Thymus (tissue), 11 donors: ENCODE data around the gene JAM3. TPM values are rescaled to one million over a fixed set of nuclear protein-coding genes. Genes with fewer than 3 reads are reported as not detected.
A peak's percentile ranks its signal among the peaks of the same experiment; 100 is the strongest.

ENCODE experiments used
- DNase-seq, 9 donors: peaks; one replicate each; pipeline ENCODE4 v3.0.0-alpha.2; 2013; ENCODE audit warnings: low spot score in 9 of 9, low read depth in 6 of 9, missing footprints in 1 of 9
- H3K27ac ChIP-seq, 2 donors: one replicate each; pipeline ENCODE4 v1.5.1; 2013; ENCODE audit warnings: control low read depth in 1 of 2, low read depth in 1 of 2, low read length in 1 of 2, mild to moderate bottlenecking in 1 of 2, moderate library complexity in 1 of 2
- H3K27me3 ChIP-seq, 2 donors: one replicate each; pipeline ENCODE4 v1.5.1; 2013; ENCODE audit warnings: low read length in 1 of 2; ENCODE audit not compliant: control insufficient read depth in 2 of 2, insufficient read depth in 1 of 2
- H3K36me3 ChIP-seq, 2 donors: one replicate each; pipeline ENCODE4 v1.5.1; 2013; ENCODE audit warnings: low read length in 1 of 2, mild to moderate bottlenecking in 1 of 2, moderate library complexity in 1 of 2; ENCODE audit not compliant: control insufficient read depth in 2 of 2, insufficient read depth in 2 of 2
- H3K4me1 ChIP-seq, 2 donors: one replicate each; pipeline ENCODE4 v1.5.1; 2013; ENCODE audit warnings: low read length in 2 of 2; ENCODE audit not compliant: control insufficient read depth in 2 of 2, insufficient read depth in 2 of 2
- H3K4me3 ChIP-seq, 2 donors: one replicate each; pipeline ENCODE4 v1.5.1; 2013; ENCODE audit warnings: low read length in 2 of 2, control low read depth in 1 of 2, mild to moderate bottlenecking in 1 of 2
- H3K9me3 ChIP-seq, 2 donors: one replicate each; pipeline ENCODE4 v1.5.1; 2013; ENCODE audit warnings: low read length in 1 of 2, mild to moderate bottlenecking in 1 of 2; ENCODE audit not compliant: control insufficient read depth in 2 of 2, insufficient read depth in 1 of 2
- WGBS: extraction: QIAGEN DNeasy Blood & Tissue Kit; methylation state at CpG from one replicate; pipeline ENCODE4 v1.1.7; 2013; 5-methylcytosine and 5-hydroxymethylcytosine counted together
- polyA plus RNA-seq: library from polyadenylated mRNA; stranded (reverse); fragments of 200-250 nt; gene quantifications from one replicate; pipeline ENCODE4 v1.2.3, GENCODE V29; 2013
- total RNA-seq: library from RNA; stranded (reverse); fragments of 120-200 nt; gene quantifications from one replicate; pipeline ENCODE4 v1.2.4, GENCODE V29; 2013
- donor health status: healthy.

The JAM3 gene
- total and polyA plus RNA-seq, 2 donors: 15.8 to 19.3 TPM

DNA sequence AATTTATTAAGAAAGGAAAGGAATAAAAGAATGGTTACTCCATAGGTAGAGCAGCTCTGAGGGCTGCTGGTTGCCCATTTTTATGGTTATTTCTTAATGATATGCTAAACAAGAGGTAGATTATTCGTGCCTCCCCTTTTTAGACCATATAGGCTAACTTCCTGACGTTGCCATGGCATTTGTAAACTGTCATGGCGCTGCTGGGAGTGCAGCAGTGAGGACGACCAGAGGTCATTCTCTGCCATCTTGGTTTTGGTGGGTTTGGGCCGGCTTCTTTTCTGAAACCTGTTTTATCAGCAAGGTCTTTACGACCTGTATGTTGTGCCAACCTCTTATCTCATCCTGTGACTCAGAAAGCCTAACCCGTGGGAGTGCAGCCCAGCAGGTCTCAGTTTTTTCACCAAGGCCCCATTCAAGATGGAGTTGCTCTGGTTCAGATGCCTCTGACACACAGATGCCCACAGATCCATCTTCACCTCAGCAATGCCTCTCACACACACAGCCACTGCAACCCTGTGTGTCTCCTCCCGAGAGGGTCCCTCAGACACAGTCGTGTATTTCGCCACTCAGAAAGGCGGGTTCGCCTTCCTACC, 16.4 kb upstream of the JAM3 start:
- H3K36me3 ChIP-seq: no peaks in the 10 kb centered on the region
- DNase-seq: no peak
- H3K27ac ChIP-seq: no peak overlapping the region
- peaks cover 0 to 3% of the 10 kb centered on the region in 2 donors for H3K27me3 ChIP-seq
- 95% methylated on average over 12 of the region's 12 CpGs for WGBS
- peaks cover 0 to 10% of the 10 kb centered on the region in 2 donors for H3K4me1 ChIP-seq
- no peaks in the 10 kb centered on the region for H3K9me3 ChIP-seq
- H3K4me3 ChIP-seq: no peak overlapping the region

DNA sequence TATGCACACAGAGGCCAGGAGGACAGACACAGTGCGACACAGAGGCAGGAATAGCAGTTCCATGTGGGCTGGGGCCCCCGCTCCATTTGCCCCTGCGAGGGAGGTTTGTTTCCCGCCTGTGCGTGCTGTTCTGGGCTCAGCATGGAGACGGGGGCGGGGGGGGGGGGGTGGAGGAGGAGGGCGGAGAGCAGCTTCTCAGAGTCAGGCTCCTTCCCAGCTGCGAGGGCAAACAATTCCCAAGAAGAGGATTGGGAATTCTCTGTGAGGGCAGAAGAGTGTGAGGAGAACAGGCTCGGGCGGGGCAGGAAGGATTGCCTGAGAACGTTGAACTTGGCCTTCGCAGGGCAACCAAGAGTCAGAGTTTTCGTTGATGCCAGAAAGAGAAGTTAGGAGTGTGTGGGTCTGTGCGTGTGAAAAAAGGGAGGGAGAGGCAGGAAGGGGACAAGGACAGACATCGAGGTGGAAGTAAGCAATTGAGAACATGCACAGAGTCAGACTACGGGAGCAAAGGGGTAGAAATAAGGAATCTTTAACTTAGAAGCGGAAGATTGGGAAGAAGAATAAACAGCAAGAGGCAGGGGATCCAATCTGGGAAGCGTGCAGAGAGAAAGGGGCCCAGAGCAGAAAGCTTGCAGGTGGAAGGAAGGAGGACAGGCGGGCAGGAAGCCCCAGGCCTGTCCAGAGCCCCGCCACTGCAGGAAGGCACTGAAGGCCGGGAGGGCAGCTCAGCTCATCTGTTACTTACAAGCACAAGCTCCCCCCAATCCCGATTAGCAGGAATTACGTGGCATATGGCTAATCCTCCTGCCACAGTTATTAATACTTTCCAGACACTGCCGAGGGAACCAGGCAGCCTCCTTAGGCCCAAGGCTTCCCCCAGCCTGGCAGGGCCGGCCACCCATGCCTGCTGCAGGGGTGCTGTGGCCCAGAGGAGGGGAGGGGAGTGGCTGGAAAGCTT, 15.6 kb upstream of the JAM3 start:
- Histone ChIP-seq H3K4me3 (no peak overlapping the region), H3K27me3 (peaks cover 0 to 3% of the 10 kb centered on the region in 2 donors), H3K27ac (no peak overlapping the region), H3K9me3 (no peaks in the 10 kb centered on the region), H3K36me3 (no peaks in the 10 kb centered on the region), H3K4me1 (peaks cover 3 to 17% of the 10 kb centered on the region in 2 donors)
- no peak for DNase-seq
- WGBS: 82% methylated on average over 26 of the region's 26 CpGs

DNA sequence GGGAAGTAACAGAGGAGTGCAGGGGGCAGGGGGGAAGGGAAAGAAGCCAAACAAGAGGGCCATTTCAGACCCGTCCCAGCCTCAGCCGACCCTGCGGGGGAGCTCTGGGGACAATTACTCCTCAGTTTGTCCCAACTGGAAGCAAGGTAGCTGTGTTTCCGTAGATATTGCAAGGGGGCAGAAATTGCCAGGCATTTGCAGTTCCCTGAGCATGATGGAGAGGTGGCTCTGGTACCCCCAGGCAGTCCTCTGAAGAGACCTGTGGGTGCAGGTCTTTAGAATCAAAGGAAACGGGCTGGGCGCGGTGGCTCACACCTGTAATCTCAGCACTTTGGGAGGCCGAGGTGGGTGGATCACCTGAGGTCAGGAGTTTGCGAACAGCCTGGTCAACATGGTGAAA, 13.8 kb upstream of the JAM3 start:
- Histone ChIP-seq H3K4me3 (no peak overlapping the region), H3K27me3 (no peaks in the 10 kb centered on the region), H3K27ac (no peak overlapping the region), H3K9me3 (no peaks in the 10 kb centered on the region), H3K36me3 (no peaks in the 10 kb centered on the region), H3K4me1 (peaks cover 10 to 25% of the 10 kb centered on the region in 2 donors)
- 98% methylated on average over 9 of the region's 9 CpGs for WGBS
- DNase-seq: no peak

DNA sequence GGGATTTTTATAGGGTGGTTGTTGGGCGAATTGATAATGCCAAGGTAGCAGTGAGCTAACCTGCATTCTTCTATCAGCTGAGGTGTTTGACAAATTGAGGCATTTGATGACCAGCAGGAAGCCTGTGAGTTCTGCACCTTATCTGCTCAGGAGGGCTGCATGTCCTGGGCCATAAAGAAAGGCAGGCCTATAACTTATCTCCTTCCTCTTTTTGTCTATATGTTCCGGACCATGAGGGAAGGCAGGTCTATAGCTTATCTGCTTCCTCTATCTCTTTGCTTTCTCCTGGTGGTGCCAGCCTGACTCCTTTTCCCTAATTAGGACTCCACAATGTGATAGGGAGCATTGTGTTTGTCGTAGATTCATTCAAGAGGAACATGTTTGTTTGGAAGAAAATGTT, 8.6 kb upstream of the JAM3 start:
- Histone ChIP-seq H3K27ac (no peak overlapping the region), H3K36me3 (no peaks in the 10 kb centered on the region), H3K9me3 (no peaks in the 10 kb centered on the region), H3K4me3 (no peak overlapping the region), H3K4me1 (peaks cover 10 to 29% of the 10 kb centered on the region in 2 donors), H3K27me3 (no peaks in the 10 kb centered on the region)
- WGBS: 57% methylated on average over 3 of the region's 3 CpGs
- DNase-seq: no peak

DNA sequence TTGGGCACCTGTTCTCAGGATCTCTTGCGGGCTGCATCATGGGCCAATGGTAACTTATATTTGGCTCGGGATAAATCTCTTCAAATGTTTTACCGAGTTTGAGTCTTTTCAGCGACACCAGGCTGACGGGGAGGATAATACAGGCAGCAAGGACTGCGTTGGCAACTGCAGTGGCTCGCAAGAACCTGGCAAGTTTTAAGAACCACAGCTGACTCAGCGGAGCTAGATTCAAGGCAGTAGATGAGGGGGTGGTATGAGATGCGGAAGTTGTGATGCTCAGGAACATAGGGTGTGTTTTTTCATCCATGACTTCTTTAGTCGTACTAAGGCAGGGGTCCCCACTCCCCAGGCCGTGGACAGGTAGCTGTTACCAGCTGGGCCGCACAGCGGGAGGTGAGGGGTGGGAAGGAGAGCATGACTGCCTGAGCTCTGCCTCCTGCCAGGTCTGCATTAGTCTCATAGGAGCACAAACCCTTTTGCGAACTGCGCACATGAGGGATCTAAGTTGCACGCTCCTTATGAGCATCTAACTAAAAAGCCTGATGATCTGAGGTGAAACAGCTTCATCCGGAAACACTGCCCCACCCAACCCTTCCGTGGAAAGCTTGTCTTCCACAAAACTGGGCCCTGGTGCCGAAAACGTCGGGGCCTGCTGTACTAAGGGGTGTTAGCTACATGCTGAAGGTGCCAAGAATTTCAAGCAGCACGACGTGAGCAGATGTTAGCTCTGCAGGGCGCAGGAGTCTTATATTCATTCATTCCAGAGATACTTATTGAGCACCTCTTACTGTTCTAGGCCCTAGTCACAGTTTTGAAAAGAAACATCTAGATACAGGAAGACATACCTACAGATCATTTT, 6.4 kb upstream of the JAM3 start:
- Histone ChIP-seq H3K4me3 (no peak overlapping the region), H3K36me3 (no peaks in the 10 kb centered on the region), H3K27me3 (no peaks in the 10 kb centered on the region), H3K9me3 (no peaks in the 10 kb centered on the region), H3K27ac (no peak overlapping the region), H3K4me1 (peaks cover 10 to 28% of the 10 kb centered on the region in 2 donors)
- 81% methylated on average over 24 of the region's 24 CpGs for WGBS
- peak in 1 of 9 donors; percentile 64 for DNase-seq

DNA sequence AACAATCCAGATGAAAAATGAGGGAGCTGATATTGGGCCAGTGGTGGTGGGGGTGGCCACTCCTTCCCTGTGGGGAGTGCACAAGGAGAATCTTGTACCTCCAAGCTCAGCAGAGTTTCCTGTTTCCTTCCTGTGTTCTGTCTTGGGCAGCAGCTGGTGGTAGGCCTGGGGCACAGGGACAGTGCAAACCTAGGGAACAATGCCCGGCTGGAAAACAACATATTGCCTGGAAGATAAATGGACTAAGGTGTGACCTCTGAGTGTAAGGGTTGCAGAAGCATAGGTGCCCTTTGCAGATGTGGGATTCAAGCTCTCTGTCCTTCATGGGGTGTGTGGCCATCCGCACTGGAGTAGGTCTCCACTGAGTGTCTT, 5.8 kb upstream of the JAM3 start:
- 57% methylated on average over 2 of the region's 2 CpGs for WGBS
- Histone ChIP-seq H3K27ac (no peak overlapping the region), H3K9me3 (no peaks in the 10 kb centered on the region), H3K36me3 (no peaks in the 10 kb centered on the region), H3K27me3 (no peaks in the 10 kb centered on the region), H3K4me1 (peaks cover 9 to 24% of the 10 kb centered on the region in 2 donors), H3K4me3 (no peak overlapping the region)
- DNase-seq: no peak

DNA sequence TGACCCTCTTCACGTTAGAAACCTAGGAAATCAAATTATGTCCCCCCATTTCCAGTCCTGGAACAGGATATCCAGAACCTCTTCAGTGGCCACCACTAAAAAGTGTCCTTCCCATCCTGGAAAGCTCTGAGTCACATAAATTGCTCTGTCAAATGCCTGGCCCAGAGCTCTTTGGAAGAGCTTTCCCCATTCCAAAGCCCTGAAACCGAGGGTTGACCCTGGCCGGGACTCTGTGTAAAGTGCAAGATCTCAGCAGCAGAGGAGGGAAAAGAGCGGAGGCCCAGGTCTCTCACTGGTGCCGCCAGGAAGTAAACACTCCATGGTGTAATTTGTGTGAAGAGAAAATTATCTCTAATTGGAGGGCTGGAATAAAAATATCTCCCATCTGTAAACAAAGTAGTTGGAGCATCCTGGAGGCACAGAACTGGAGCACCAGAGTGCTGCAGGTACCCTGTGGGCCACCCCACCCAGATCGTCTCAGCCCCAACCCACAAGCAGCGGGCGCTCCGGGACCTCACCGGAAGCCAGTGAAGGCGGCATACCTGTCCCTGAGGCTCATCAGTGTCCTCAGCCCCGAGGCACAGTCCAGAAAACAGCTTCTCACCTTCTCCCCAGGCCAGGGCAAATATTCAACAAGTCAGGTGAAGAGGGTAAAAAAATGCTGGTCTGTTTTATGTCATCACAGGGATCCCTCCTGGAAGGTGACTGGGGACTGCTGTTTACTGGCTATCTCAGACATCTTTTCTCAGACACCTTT, 4.7 kb upstream of the JAM3 start:
- Histone ChIP-seq H3K4me3 (no peak overlapping the region), H3K9me3 (no peaks in the 10 kb centered on the region), H3K36me3 (no peaks in the 10 kb centered on the region), H3K27me3 (no peaks in the 10 kb centered on the region), H3K27ac (no peak overlapping the region), H3K4me1 (peaks cover under 1 to 14% of the 10 kb centered on the region in 2 donors)
- WGBS: 97% methylated on average over 12 of the region's 12 CpGs
- no peak for DNase-seq

DNA sequence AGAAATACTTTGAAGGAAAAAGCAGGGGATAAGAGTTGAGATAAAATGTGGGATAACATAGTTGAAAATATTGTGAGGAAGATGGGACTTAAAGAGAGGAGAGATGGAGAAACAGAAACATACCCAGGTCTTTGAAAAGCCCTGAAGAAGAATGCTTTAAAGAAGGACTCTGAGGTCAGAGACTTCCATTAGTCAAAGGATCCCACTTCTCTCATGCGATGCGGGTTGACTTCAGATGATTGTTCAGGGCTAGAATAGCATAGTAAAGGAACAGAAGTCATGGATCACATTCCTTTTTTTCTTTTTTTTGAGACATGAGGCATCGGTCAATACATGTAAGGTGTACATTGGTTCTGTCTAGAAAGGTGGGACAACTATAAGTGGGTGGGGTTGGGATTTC, 3.5 kb upstream of the JAM3 start:
- H3K9me3 ChIP-seq: no peaks in the 10 kb centered on the region
- peaks cover 0 to 2% of the 10 kb centered on the region in 2 donors for H3K27me3 ChIP-seq
- no peaks in the 10 kb centered on the region for H3K36me3 ChIP-seq
- no peak overlapping the region for H3K27ac ChIP-seq
- DNase-seq: no peak
- peaks cover 3 to 21% of the 10 kb centered on the region in 2 donors for H3K4me1 ChIP-seq
- H3K4me3 ChIP-seq: no peak overlapping the region
- WGBS: 100% methylated on average over 3 of the region's 3 CpGs
